NCI-H526 (cell line): ENCODE results near the gene GDF10.
A peak's percentile ranks its signal among the peaks of the same experiment; 100 is the strongest.

Experiments
- DNase-seq, 2 experiments: peaks; one replicate each; lab custom pipeline; 2025; lab: John Stamatoyannopoulos, UW

Gene GDF10

GRCh38 chr10:47335906-47336305 is 35.9 kb downstream of the GDF10 start:
- DNase-seq = no peak

- DNase-seq = no peak
These were observed 36.6 kb downstream of the GDF10 start for GRCh38 chr10:47336387-47337134.

- no peak for DNase-seq
These were observed 37.3 kb downstream of the GDF10 start for GRCh38 chr10:47337310-47337709.

GRCh38 chr10:47339186-47339735 is 39.3 kb downstream of the GDF10 start:
- no peak for DNase-seq

GRCh38 chr10:47339759-47340607 is 40.0 kb downstream of the GDF10 start:
- DNase-seq = peak; percentile 64 to 78

- DNase-seq = peak in 1 of 2 experiments; percentile 64
These were observed 40.7 kb downstream of the GDF10 start for GRCh38 chr10:47340608-47341170.

GRCh38 chr10:47344996-47345870 is 45.2 kb downstream of the GDF10 start:
- no peak for DNase-seq

- no peak for DNase-seq
These were observed 46.7 kb downstream of the GDF10 start for GRCh38 chr10:47346581-47347302.

GRCh38 chr10:47347303-47347675 is 47.3 kb downstream of the GDF10 start:
- DNase-seq = no peak

- DNase-seq = no peak
These were observed 48.2 kb downstream of the GDF10 start, which contains the start of gene RBP3 for GRCh38 chr10:47348138-47348651. RBP3 (plus strand) TSS chr10:47348363; CDS start chr10:47348485, 122 bp downstream.

GRCh38 chr10:47348661-47349470 is 48.9 kb downstream of the GDF10 start:
- no peak for DNase-seq

GRCh38 chr10:47349516-47349915 is 49.5 kb downstream of the GDF10 start:
- no peak for DNase-seq

- DNase-seq = no peak
These were observed 50.0 kb downstream of the GDF10 start for GRCh38 chr10:47349941-47350371.

GRCh38 chr10:47350671-47351640 is 51.0 kb downstream of the GDF10 start:
- no peak for DNase-seq

GRCh38 chr10:47351899-47352815 is 52.2 kb downstream of the GDF10 start:
- DNase-seq = no peak

GRCh38 chr10:47353351-47353750 is 53.4 kb downstream of the GDF10 start:
- no peak for DNase-seq

GRCh38 chr10:47354165-47354564 is 54.2 kb downstream of the GDF10 start:
- DNase-seq = peak in 1 of 2 experiments; percentile 11
